Neural crest cell (in vitro differentiated cells): ENCODE data around the gene PRKRIP1. TPM values are rescaled to one million over a fixed set of nuclear protein-coding genes. Genes with fewer than 3 reads are reported as not detected.

Source experiments
- DNase-seq: peaks from one replicate; pipeline ENCODE4 v3.0.0; 2021; ENCODE audit warnings: low read depth, mixed read lengths, low spot score
- H3K27ac Mint-ChIP-seq: one replicate; pipeline ENCODE4 v1.8.0; 2021; ENCODE audit warnings: mild to moderate bottlenecking, mixed read lengths; ENCODE audit not compliant: unreplicated experiment
- H3K27me3 Mint-ChIP-seq: 2 replicates; pipeline ENCODE4 v1.8.0; 2021; ENCODE audit warnings: low read depth, mild to moderate bottlenecking, mixed read lengths
- H3K36me3 Mint-ChIP-seq: 2 replicates; pipeline ENCODE4 v1.8.0; 2021; ENCODE audit warnings: low read depth, mild to moderate bottlenecking, mixed read lengths
- H3K4me1 Mint-ChIP-seq: 2 replicates; pipeline ENCODE4 v1.8.0; 2021; ENCODE audit warnings: mixed read lengths
- H3K4me3 Mint-ChIP-seq: one replicate; pipeline ENCODE4 v1.8.0; 2021; ENCODE audit warnings: mild to moderate bottlenecking, mixed read lengths
- H3K9me3 Mint-ChIP-seq: 2 replicates; pipeline ENCODE4 v1.8.0; 2021; ENCODE audit warnings: mixed read lengths
- total RNA-seq: library from RNA; stranded (reverse); gene quantifications from 2 replicates; pipeline ENCODE4 v1.2.1, GENCODE V29; 2021
- TF ChIP-seq, protein P1 (sequence below): fragments of 200-600 bp; sonication (generic); conservative IDR thresholded peaks from 2 replicates; pipeline ENCODE4 v1.5.0; 2021; ENCODE audit warnings: antibody characterized with exemption, mild to moderate bottlenecking

Gene PRKRIP1
- total RNA-seq, 1 donor from 2014 or later, result 41.9 TPM

DNA sequence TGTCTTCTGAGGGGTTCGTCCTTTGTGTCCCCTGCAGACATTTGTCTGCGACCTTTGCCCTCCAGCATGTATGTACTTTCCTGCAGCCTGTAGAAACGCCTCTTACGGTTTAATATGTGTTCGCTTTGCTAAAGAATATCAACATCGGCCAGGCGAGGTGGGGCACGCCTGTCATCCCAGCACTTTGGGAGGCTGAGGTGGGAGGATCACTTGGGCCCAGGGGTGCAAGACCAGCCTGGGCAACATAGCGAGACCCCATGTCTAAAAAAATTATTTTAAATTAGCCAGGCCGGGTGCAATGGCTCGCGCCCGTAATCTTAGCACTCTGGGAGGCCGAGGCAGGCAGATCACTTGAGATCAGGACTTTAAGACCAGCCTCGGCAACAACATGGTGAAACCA, 53.0 kb downstream of the PRKRIP1 start:
- H3K27me3 Mint-ChIP-seq, result no peaks in the 10 kb centered on the region
- DNase-seq, result no peak
- H3K27ac Mint-ChIP-seq, result no peak overlapping the region
- TF ChIP-seq, protein P1, sequence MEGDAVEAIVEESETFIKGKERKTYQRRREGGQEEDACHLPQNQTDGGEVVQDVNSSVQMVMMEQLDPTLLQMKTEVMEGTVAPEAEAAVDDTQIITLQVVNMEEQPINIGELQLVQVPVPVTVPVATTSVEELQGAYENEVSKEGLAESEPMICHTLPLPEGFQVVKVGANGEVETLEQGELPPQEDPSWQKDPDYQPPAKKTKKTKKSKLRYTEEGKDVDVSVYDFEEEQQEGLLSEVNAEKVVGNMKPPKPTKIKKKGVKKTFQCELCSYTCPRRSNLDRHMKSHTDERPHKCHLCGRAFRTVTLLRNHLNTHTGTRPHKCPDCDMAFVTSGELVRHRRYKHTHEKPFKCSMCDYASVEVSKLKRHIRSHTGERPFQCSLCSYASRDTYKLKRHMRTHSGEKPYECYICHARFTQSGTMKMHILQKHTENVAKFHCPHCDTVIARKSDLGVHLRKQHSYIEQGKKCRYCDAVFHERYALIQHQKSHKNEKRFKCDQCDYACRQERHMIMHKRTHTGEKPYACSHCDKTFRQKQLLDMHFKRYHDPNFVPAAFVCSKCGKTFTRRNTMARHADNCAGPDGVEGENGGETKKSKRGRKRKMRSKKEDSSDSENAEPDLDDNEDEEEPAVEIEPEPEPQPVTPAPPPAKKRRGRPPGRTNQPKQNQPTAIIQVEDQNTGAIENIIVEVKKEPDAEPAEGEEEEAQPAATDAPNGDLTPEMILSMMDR, result no peak
- H3K4me3 Mint-ChIP-seq, result no peak overlapping the region
- peaks cover 5% of the 10 kb centered on the region for H3K36me3 Mint-ChIP-seq
- H3K4me1 Mint-ChIP-seq, result peaks cover 11% of the 10 kb centered on the region
- H3K9me3 Mint-ChIP-seq, result no peaks in the 10 kb centered on the region

DNA sequence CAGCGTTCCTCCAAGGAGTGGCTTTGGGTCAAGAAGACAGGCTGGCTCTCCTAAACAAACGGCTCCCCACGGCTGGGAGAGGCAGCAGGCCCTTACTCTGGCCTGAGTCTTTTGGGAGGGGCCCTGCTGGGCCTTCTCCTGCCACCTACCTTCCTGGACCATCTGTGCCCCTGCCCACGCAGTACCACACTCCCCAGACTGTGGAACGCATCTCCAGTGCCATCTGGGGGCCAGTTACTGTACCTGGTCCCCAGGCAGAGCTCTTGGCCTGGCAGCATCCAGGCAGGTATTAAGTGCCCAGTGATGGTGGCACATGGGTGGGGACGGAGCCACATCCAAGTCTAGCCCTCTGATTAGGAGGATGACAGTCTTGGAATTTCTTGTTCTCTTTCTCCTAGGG, 54.1 kb downstream of the PRKRIP1 start:
- peaks cover 2% of the 10 kb centered on the region for H3K36me3 Mint-ChIP-seq
- TF ChIP-seq, protein P1, result no peak
- H3K27ac Mint-ChIP-seq, result no peak overlapping the region
- H3K4me1 Mint-ChIP-seq, result peaks cover 11% of the 10 kb centered on the region
- no peak overlapping the region for H3K4me3 Mint-ChIP-seq
- no peak for DNase-seq
- H3K27me3 Mint-ChIP-seq, result no peaks in the 10 kb centered on the region
- no peaks in the 10 kb centered on the region for H3K9me3 Mint-ChIP-seq

DNA sequence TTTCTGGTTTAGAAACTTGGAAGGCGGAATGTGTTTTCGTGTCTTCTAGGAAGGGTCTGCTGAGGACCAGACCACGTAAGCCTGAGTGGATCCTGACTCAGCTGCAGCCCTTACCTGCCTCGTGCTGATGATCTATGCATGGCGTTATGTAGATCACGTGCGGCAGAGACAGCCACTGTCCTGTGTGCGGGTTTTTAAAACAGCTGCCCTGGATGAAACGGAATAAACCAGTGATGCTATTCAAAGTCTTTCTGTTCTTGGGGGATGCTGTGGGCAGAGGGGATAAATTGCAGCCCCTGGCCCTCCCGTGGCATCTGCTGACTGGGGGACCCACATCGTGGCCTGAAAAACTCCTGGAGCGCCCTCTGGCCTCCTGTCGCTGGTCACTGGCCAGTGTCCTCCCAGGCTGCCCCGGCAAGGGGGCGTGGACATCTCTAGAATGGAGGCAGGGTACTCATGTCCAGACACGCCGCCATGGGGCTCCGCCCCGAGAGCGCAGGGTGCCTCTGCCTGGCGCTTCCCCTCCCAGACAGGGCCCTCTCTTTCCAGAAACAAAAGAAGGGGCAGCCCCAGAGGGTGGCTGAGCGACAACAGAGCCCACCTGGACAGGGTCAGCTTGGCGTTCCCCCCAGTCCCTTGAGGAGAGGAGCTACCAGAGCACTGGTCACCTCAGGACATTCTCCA, 55.4 kb downstream of the PRKRIP1 start:
- Mint-ChIP-seq H3K36me3 (peaks cover 2% of the 10 kb centered on the region), H3K27ac (no peak overlapping the region), H3K4me1 (peaks cover 11% of the 10 kb centered on the region), H3K4me3 (peak overlapping the region; percentile 71), H3K9me3 (no peaks in the 10 kb centered on the region), H3K27me3 (no peaks in the 10 kb centered on the region)
- TF ChIP-seq, protein P1, result no peak
- DNase-seq, result peak; percentile 65

DNA sequence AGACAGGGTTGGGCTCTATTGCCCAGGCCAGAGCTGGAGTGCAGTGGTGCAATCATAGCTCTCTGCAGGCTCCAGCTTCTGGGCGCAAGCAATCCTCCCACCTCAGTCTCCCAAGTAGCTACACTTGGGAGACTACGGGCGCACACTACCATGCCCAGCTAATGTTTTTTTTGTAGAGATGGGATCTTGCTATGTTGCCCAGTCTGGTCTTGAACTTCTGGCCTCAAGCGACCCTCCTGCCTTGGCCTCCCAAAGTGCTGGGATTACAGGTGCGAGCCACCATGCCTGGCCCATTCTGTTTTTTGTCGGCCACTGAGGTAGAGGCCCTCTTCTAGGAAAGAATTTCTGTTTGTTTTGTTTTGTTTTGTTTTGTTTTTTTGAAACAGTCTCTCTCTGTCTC, 56.3 kb downstream of the PRKRIP1 start:
- no peak for DNase-seq
- Mint-ChIP-seq H3K36me3 (peaks cover 2% of the 10 kb centered on the region), H3K4me3 (no peak overlapping the region), H3K27me3 (no peaks in the 10 kb centered on the region), H3K9me3 (no peaks in the 10 kb centered on the region), H3K27ac (no peak overlapping the region), H3K4me1 (peaks cover 11% of the 10 kb centered on the region)
- TF ChIP-seq, protein P1, result no peak

DNA sequence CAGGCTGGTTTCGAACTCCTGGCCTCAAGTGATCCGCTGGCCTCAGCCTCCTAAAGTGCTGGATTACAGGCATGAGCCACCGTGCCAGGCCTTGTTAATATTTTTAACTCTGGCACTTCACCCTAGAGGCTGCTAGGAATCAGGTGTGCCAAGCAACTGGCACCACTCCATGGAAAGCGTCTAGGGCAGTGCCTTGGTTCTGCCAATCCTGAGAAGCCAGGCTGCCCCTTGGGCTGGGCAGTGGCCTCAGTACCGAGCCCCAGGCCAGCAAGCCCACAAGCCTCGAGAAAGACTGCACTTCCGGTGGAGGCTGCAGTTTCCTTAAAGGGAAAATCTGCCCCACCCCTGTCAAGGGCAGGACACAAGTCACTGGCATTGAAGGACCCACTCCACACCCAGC, 57.2 kb downstream of the PRKRIP1 start:
- no peak overlapping the region for H3K27ac Mint-ChIP-seq
- H3K27me3 Mint-ChIP-seq, result no peaks in the 10 kb centered on the region
- TF ChIP-seq, protein P1, result no peak
- peaks cover 2% of the 10 kb centered on the region for H3K36me3 Mint-ChIP-seq
- H3K4me3 Mint-ChIP-seq, result no peak overlapping the region
- no peaks in the 10 kb centered on the region for H3K9me3 Mint-ChIP-seq
- H3K4me1 Mint-ChIP-seq, result peaks cover 11% of the 10 kb centered on the region
- no peak for DNase-seq
